ENCODE data around the gene GAREM2.

GRCh38 chr2:26175466-26176278 is 2.8 kb downstream of the GAREM2 start:
- TF ChIP-seq, protein P1, sequence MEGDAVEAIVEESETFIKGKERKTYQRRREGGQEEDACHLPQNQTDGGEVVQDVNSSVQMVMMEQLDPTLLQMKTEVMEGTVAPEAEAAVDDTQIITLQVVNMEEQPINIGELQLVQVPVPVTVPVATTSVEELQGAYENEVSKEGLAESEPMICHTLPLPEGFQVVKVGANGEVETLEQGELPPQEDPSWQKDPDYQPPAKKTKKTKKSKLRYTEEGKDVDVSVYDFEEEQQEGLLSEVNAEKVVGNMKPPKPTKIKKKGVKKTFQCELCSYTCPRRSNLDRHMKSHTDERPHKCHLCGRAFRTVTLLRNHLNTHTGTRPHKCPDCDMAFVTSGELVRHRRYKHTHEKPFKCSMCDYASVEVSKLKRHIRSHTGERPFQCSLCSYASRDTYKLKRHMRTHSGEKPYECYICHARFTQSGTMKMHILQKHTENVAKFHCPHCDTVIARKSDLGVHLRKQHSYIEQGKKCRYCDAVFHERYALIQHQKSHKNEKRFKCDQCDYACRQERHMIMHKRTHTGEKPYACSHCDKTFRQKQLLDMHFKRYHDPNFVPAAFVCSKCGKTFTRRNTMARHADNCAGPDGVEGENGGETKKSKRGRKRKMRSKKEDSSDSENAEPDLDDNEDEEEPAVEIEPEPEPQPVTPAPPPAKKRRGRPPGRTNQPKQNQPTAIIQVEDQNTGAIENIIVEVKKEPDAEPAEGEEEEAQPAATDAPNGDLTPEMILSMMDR (conservative IDR thresholded peaks at IDR 0.05 in 1 of 2, IDR thresholded peaks at IDR 0.05 in 1 of 2; ENCODE audit: extremely low read depth in 1 of 2, insufficient read depth in 1 of 2, low read depth in 1 of 2, low read length in 2 of 2) = no peak
- TF ChIP-seq EZH2 (IDR thresholded peaks at IDR 0.05; ENCODE audit: borderline replicate concordance, low read length) = no peak
